Transverse colon (tissue), 4 donors: Measurements from ENCODE around the gene CCDC33.

Experiments
- CTCF ChIP-seq, 5 experiments: fragments of 200-600 bp in 3 of 5; fragments of 450-650 bp in 2 of 5; sonication (generic) in 3 of 5; IDR thresholded peaks; 1 replicate in 2 of 5; 2 replicates in 3 of 5; pipeline ENCODE4 v1.5.1; 2016 to 2017; ENCODE audit warnings: antibody characterized with exemption in 5 of 5, inconsistent platforms in 3 of 5, mild to moderate bottlenecking in 2 of 5, moderate library complexity in 1 of 5
- EP300 ChIP-seq: sonication (generic); formaldehyde crosslinking; IDR thresholded peaks from one replicate; pipeline ENCODE4 v1.6.1; 2017; ENCODE audit warnings: antibody characterized with exemption, low read depth
- POLR2AphosphoS5 ChIP-seq, 3 donors: sonication (generic); formaldehyde crosslinking; IDR thresholded peaks; one replicate each; pipeline ENCODE4 v1.6.1; 2016; ENCODE audit warnings: antibody characterized with exemption in 3 of 3

- TF ChIP-seq CTCF (IDR thresholded peaks at IDR 0.05): no peak
- TF ChIP-seq POLR2AphosphoS5 (IDR thresholded peaks at IDR 0.05): no peak
- no peak for TF ChIP-seq EP300
Observed at GRCh38 chr15:74351670-74352069, 115.5 kb downstream of the CCDC33 start.
